K562 (cell line): ENCODE results near the gene SPATS2L.

ENCODE experiments used
- EZH2 ChIP-seq: IDR thresholded peaks from 2 replicates; pipeline ENCODE4 v1.6.1; 2012; ENCODE audit warnings: low read depth, mild to moderate bottlenecking, inconsistent platforms, low read length, borderline replicate concordance
- MTF1 ChIP-seq: fragments of 250-450 bp; sonication (Bioruptor Pico); IDR thresholded peaks from 2 replicates; pipeline ENCODE4 v1.9.0; 2021; ENCODE audit warnings: moderate library complexity, mild to moderate bottlenecking, inconsistent platforms, borderline replicate concordance
- SREBF1 ChIP-seq: fragments of 150-350 bp; IDR thresholded peaks from 2 replicates; pipeline ENCODE4 v1.6.1; 2014; ENCODE audit warnings: antibody characterized with exemption, low read depth, low read length, borderline replicate concordance
- ZHX1 ChIP-seq: fragments of 150-350 bp; conservative IDR thresholded peaks from 2 replicates; pipeline ENCODE4 v1.6.1; 2014; ENCODE audit warnings: low read length

DNA sequence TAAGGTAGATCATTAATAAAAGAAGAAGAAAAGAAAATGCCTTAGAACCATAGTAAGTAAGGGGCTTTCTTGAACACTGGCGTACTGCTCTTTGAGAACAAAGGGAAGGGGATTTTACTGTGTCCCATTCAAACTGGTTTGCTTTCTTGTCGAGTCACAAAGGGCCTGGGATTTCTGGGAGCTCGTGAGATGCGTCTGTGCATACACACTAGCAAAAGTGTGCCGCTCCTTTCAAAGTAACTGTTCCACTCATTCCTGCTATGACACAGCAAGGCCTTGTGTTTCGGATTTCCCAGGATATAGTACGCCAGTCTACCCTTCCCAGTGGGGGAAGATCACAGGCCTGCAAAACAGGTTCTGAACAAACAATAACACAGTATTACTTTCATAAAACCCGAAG lies 110.4 kb downstream of the SPATS2L start:
- TF ChIP-seq SREBF1, result no peak
- TF ChIP-seq EZH2, result no peak
- TF ChIP-seq ZHX1, result no peak
- no peak for TF ChIP-seq MTF1 (CRISPR knock-in tag)
